Stomach (tissue), 4 donors: Measurements from ENCODE around the gene ASPG.

Experiments used
- EP300 ChIP-seq: sonication (generic); formaldehyde crosslinking; IDR thresholded peaks from one replicate; pipeline ENCODE4 v1.6.1; 2017; ENCODE audit warnings: antibody characterized with exemption
- POLR2A ChIP-seq, 4 donors: fragments of 450-650 bp; IDR thresholded peaks; one replicate each; pipeline ENCODE4 v1.6.1; 2016; ENCODE audit warnings: antibody characterized with exemption in 4 of 4, control low read depth in 2 of 4, mild to moderate bottlenecking in 1 of 4, moderate library complexity in 1 of 4
- POLR2AphosphoS5 ChIP-seq, 3 donors: sonication (generic); formaldehyde crosslinking; IDR thresholded peaks; one replicate each; pipeline ENCODE4 v1.6.1; 2016; ENCODE audit warnings: antibody characterized with exemption in 3 of 3

GRCh38 chr14:104086661-104087461 lies 1.4 kb downstream of the ASPG start:
- no peak for TF ChIP-seq POLR2A (IDR thresholded peaks at IDR 0.05)
- TF ChIP-seq EP300, result no peak
- no peak for TF ChIP-seq POLR2AphosphoS5 (IDR thresholded peaks at IDR 0.05)
